H1 (cell line): ENCODE measurements around the gene CCDC18. TPM values are rescaled to one million over a fixed set of nuclear protein-coding genes. Genes with fewer than 3 reads are reported as not detected.

Experiments used
- CTCF ChIA-PET: fragments of 300-600 bp; sonication (Branson Sonifier 250); formaldehyde crosslinking; loops from one replicate; lab custom pipeline; 2021; ENCODE audit not compliant: partially characterized antibody; lab: Charles Lee
- POLR2A ChIA-PET: fragments of 300-600 bp; sonication (Branson Sonifier 250); formaldehyde crosslinking; loops from one replicate; lab custom pipeline; 2021; ENCODE audit warnings: inconsistent platforms; ENCODE audit not compliant: partially characterized antibody; lab: Charles Lee
- DNase-seq, 2 experiments: peaks; one replicate each; pipeline versions ENCODE4 v3.0.0 to v3.0.0-alpha.2; 2010 to 2022; ENCODE audit warnings: low spot score in 2 of 2, low read depth in 1 of 2, mixed read lengths in 1 of 2
- FAIRE-seq: peaks from 2 replicates; lab custom pipeline; 2011; peaks lifted over from hg19 to GRCh38; lab: Jason Lieb, UNC
- H2AFZ ChIP-seq: 2 replicates; pipeline ENCODE4 v1.8.1; 2012; ENCODE audit warnings: low read length, inconsistent platforms
- H2AK5ac ChIP-seq: 2 replicates; pipeline ENCODE4 v1.6.1; 2013; ENCODE audit warnings: low read depth, low read length
- H2BK120ac ChIP-seq: replicated peaks from 2 replicates; pipeline ENCODE3; 2013; ENCODE audit warnings: low read depth, low read length, inconsistent platforms
- H2BK12ac ChIP-seq: 2 replicates; pipeline ENCODE4 v1.6.1; 2013; ENCODE audit warnings: low read depth, low read length
- H2BK15ac ChIP-seq: 2 replicates; pipeline ENCODE4 v1.6.1; 2013; ENCODE audit warnings: low read length
- H2BK20ac ChIP-seq: 2 replicates; pipeline ENCODE4 v1.6.1; 2013; ENCODE audit warnings: low read length
- H2BK5ac ChIP-seq: 2 replicates; pipeline ENCODE4 v1.6.1; 2013; ENCODE audit warnings: low read depth, low read length
- H3K14ac ChIP-seq: 2 replicates; pipeline ENCODE4 v1.6.1; 2013; ENCODE audit warnings: inconsistent platforms; ENCODE audit not compliant: insufficient read length
- H3K18ac ChIP-seq: 2 replicates; pipeline ENCODE4 v1.6.1; 2013; ENCODE audit warnings: low read length; ENCODE audit errors: extremely low read depth
- H3K23ac ChIP-seq: 2 replicates; pipeline ENCODE4 v1.6.1; 2013; ENCODE audit warnings: inconsistent platforms; ENCODE audit not compliant: insufficient read length
- H3K23me2 ChIP-seq: 2 replicates; pipeline ENCODE4 v1.6.1; 2013; ENCODE audit warnings: low read depth, low read length
- H3K27ac ChIP-seq: 2 replicates; pipeline ENCODE4 v1.6.1; 2011; ENCODE audit warnings: low read depth, low read length, inconsistent platforms
- H3K27me3 ChIP-seq, 4 experiments: replicated peaks in 1 of 4; 1 replicate in 1 of 4; 2 replicates in 3 of 4; pipeline versions ENCODE4 v1.6.1 to v1.8.1; 2011 to 2013; ENCODE audit warnings: low read length in 3 of 4, mild to moderate bottlenecking in 3 of 4, inconsistent platforms in 2 of 4, mixed read lengths in 2 of 4, moderate library complexity in 1 of 4; ENCODE audit not compliant: control insufficient read depth in 3 of 4, insufficient read depth in 3 of 4; ENCODE audit errors: extremely low read depth in 1 of 4
- H3K36me3 ChIP-seq, 4 experiments: 2 replicates each; pipeline versions ENCODE4 v1.6.1 to v1.8.1; 2011 to 2013; ENCODE audit warnings: mild to moderate bottlenecking in 4 of 4, low read length in 3 of 4, moderate library complexity in 2 of 4, control low read depth in 1 of 4, inconsistent platforms in 1 of 4; ENCODE audit not compliant: insufficient read depth in 4 of 4, control insufficient read depth in 2 of 4
- H3K4ac ChIP-seq: replicated peaks from 2 replicates; pipeline ENCODE3; 2013; ENCODE audit warnings: low read length, low read depth, mixed read lengths, inconsistent platforms; ENCODE audit not compliant: insufficient read length
- H3K4me1 ChIP-seq, 4 experiments: replicated peaks in 1 of 4; 1 replicate in 1 of 4; 2 replicates in 3 of 4; pipeline versions ENCODE4 v1.6.1 to v1.8.1; 2011 to 2013; ENCODE audit warnings: low read length in 3 of 4, inconsistent platforms in 2 of 4, mixed read lengths in 1 of 4; ENCODE audit not compliant: insufficient read depth in 4 of 4, control insufficient read depth in 3 of 4
- H3K4me2 ChIP-seq, 2 experiments: 2 replicates each; pipeline versions ENCODE4 v1.6.1 to v1.8.1; 2011 to 2013; ENCODE audit warnings: low read depth in 2 of 2, low read length in 2 of 2, control low read depth in 1 of 2, inconsistent platforms in 1 of 2, mild to moderate bottlenecking in 1 of 2; ENCODE audit not compliant: insufficient read depth in 1 of 2
- H3K4me3 ChIP-seq, 4 experiments: fragments of 200-600, 300-600 bp in 1 of 4; sonication (generic), shearing (Covaris generic), sonication (Bioruptor Twin) in 1 of 4; 2 replicates each; pipeline versions ENCODE4 v1.5.1 to v1.8.1; 2011 to 2016; ENCODE audit warnings: low read length in 4 of 4, low read depth in 3 of 4, control low read depth in 2 of 4, inconsistent platforms in 2 of 4, mild to moderate bottlenecking in 2 of 4, mixed read lengths in 1 of 4, moderate library complexity in 1 of 4; ENCODE audit not compliant: insufficient read depth in 2 of 4; ENCODE audit errors: extremely low read depth in 1 of 4
- H3K56ac ChIP-seq: replicated peaks from 2 replicates; pipeline ENCODE3; 2013; ENCODE audit warnings: low read depth, mild to moderate bottlenecking, mixed read lengths, low read length, inconsistent platforms; ENCODE audit not compliant: insufficient read length
- H3K79me1 ChIP-seq: 2 replicates; pipeline ENCODE4 v1.6.1; 2013; ENCODE audit warnings: low read depth, low read length, control low read depth
- H3K79me2 ChIP-seq, 2 experiments: 2 replicates each; pipeline versions ENCODE4 v1.6.1 to v1.8.1; 2012 to 2013; ENCODE audit warnings: low read length in 2 of 2, mild to moderate bottlenecking in 2 of 2, inconsistent platforms in 1 of 2; ENCODE audit not compliant: insufficient read depth in 2 of 2, control insufficient read depth in 1 of 2
- H3K9ac ChIP-seq, 4 experiments: replicated peaks in 1 of 4; 1 replicate in 1 of 4; 2 replicates in 3 of 4; pipeline versions ENCODE4 v1.6.1 to v1.8.1; 2011 to 2013; ENCODE audit warnings: low read depth in 3 of 4, low read length in 3 of 4, control low read depth in 2 of 4, mild to moderate bottlenecking in 2 of 4, moderate library complexity in 2 of 4, inconsistent platforms in 1 of 4; ENCODE audit errors: extremely low read depth in 1 of 4
- H3K9me3 ChIP-seq, 2 experiments: 2 replicates each; pipeline versions ENCODE4 v1.6.1 to v1.8.1; 2012 to 2013; ENCODE audit warnings: mild to moderate bottlenecking in 2 of 2, moderate library complexity in 2 of 2, control low read depth in 1 of 2, inconsistent platforms in 1 of 2, low read depth in 1 of 2, low read length in 1 of 2, mixed read lengths in 1 of 2; ENCODE audit not compliant: insufficient read depth in 2 of 2
- H4K20me1 ChIP-seq, 2 experiments: replicated peaks in 1 of 2; 2 replicates each; pipeline versions ENCODE3 to v1.8.1; 2011 to 2013; ENCODE audit warnings: inconsistent platforms in 2 of 2, low read length in 2 of 2, mild to moderate bottlenecking in 1 of 2; ENCODE audit not compliant: insufficient read depth in 2 of 2, control insufficient read depth in 1 of 2
- H4K5ac ChIP-seq: 2 replicates; pipeline ENCODE4 v1.6.1; 2013; ENCODE audit warnings: low read length, low read depth, mixed read lengths, inconsistent platforms; ENCODE audit not compliant: insufficient read length
- H4K8ac ChIP-seq: 2 replicates; pipeline ENCODE4 v1.8.0; 2013; ENCODE audit warnings: mild to moderate bottlenecking, moderate library complexity, low read length, inconsistent platforms; ENCODE audit not compliant: insufficient read depth; ENCODE audit errors: extremely low read depth
- H4K91ac ChIP-seq: replicated peaks from 2 replicates; pipeline ENCODE3; 2013; ENCODE audit warnings: low read length, mixed read lengths, inconsistent platforms; ENCODE audit not compliant: insufficient read length
- CBX8 ChIP-seq: fragments of 300-800, 300-1000 bp; sonication (generic); IDR thresholded peaks from 2 replicates; pipeline ENCODE4 v1.7.1; 2016; ENCODE audit warnings: low read depth, low read length, borderline replicate concordance
- CHD1 ChIP-seq: IDR thresholded peaks from 2 replicates; pipeline ENCODE4 v1.6.1; 2012; ENCODE audit warnings: low read depth, low read length, improper control_type of control experiment
- CHD2 ChIP-seq: IDR thresholded peaks from 2 replicates; pipeline ENCODE4 v1.6.1; 2012; ENCODE audit warnings: low read length, improper control_type of control experiment
- CTBP2 ChIP-seq: IDR thresholded peaks from 2 replicates; pipeline ENCODE4 v1.7.0; 2011; ENCODE audit warnings: borderline replicate concordance, mild to moderate bottlenecking, moderate library complexity, mixed read lengths, low read length; ENCODE audit not compliant: insufficient read depth, insufficient read length
- KDM4A ChIP-seq: IDR thresholded peaks from one replicate; pipeline ENCODE4 v1.7.1; 2012; ENCODE audit warnings: low read depth, mild to moderate bottlenecking, moderate library complexity, low read length, inconsistent platforms; ENCODE audit not compliant: severe bottlenecking
- SP1 ChIP-seq: IDR thresholded peaks from 2 replicates; pipeline ENCODE4 v1.6.1; 2011; ENCODE audit warnings: low read depth, low read length
- YY1 ChIP-seq: IDR thresholded peaks from 2 replicates; pipeline ENCODE4 v1.6.1; 2011; ENCODE audit warnings: low read depth, mild to moderate bottlenecking, low read length
- WGBS, 2 experiments: shearing (Covaris generic) in 1 of 2; methylation state at CpG; one replicate each; pipeline versions ENCODE4 v1.1.6 to v1.1.7; 2013 to 2015; ENCODE audit warnings: low lambda C conversion rate in 2 of 2, mixed read lengths in 2 of 2, inconsistent platforms in 1 of 2, low coverage in 1 of 2, missing lambda C conversion rate in 1 of 2; ENCODE audit not compliant: insufficient replicate concordance in 2 of 2, insufficient coverage in 1 of 2, insufficient read length in 1 of 2; ENCODE audit errors: extremely low coverage in 1 of 2, missing lambda C conversion rate in 1 of 2; 5-methylcytosine and 5-hydroxymethylcytosine counted together
- polyA plus RNA-seq, 7 experiments: library from polyadenylated mRNA; depleted of rRNA in 3 of 7; stranded (reverse) in 5 of 7; unstranded in 2 of 7; fragments of >200 nt in 5 of 7; fragments of 200-250 nt in 2 of 7; gene quantifications; 1 replicate in 5 of 7; 2 replicates in 1 of 7; 4 replicates in 1 of 7; pipeline versions ENCODE4 v1.2.1 to v1.2.3, GENCODE V29; 2011 to 2013; ENCODE audit warnings: missing spikeins in 2 of 7, mixed read lengths in 2 of 7
- total RNA-seq: library from RNA; stranded (reverse); fragmentation: NEBNext Ultra II Directional; extraction: Animal tissue kit (Norgen Biotek cat#: 25700); gene quantifications from 2 replicates; pipeline ENCODE4 v1.2.1, GENCODE V29; 2021

CCDC18 gene
- total and polyA plus RNA-seq, 2 of the 8 experiments (the other 6 are each of a cell fraction or from before 2014, with no cell fraction given): 3.0 to 21.2 TPM

DNA sequence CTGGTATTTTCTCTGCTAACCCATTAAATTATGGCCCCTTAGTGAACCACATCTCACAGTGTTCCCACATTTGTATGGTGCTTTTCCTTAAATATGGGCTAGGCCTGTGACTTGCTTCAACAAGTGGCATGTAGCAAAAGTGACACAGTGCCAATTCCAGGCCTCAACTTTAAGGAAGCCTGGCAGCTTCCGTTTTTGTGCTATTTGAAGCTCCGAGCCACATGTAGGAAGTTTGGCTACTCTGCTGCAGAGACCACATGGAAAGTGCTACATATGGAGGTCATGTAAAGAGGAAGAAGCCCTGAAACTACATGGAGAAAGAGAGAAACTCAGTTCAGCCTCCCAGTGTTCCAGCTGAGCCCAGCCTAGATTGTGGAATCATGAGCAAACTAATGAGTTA lies 136.7 kb downstream of the CCDC18 start:
- H3K18ac ChIP-seq: no peak overlapping the region
- H3K14ac ChIP-seq: no peak overlapping the region
- no peaks in the 10 kb centered on the region for H4K20me1 ChIP-seq
- H3K27ac ChIP-seq: no peak overlapping the region
- no peak overlapping the region for H3K4me3 ChIP-seq
- no peaks in the 10 kb centered on the region for H3K36me3 ChIP-seq
- H2BK15ac ChIP-seq: no peak overlapping the region
- ChIA-PET CTCF (interaction anchor here (0.7 to 6.7 kb wide), 5 partner anchors 9 to 527 kb away, joined by 3 to 34 read pairs (median 4); no protein-coding TSS in a partner anchor), POLR2A (interaction anchor here (2.2 kb wide), 1 partner anchor 10 kb away, joined by 5 read pairs; no protein-coding TSS in a partner anchor)
- no peak overlapping the region for H4K8ac ChIP-seq
- no peak overlapping the region for H3K4me2 ChIP-seq
- H3K23ac ChIP-seq: no peak overlapping the region
- peaks cover 4 to 10% of the 10 kb centered on the region in 2 experiments; a peak in 1 of 4 replicates for H3K9me3 ChIP-seq
- no peak overlapping the region for H2BK20ac ChIP-seq
- H3K23me2 ChIP-seq: no peaks in the 10 kb centered on the region
- DNase-seq: no peak
- no peak overlapping the region for H3K56ac ChIP-seq
- H3K27me3 ChIP-seq: no peaks in the 10 kb centered on the region
- H4K91ac ChIP-seq: no peak overlapping the region
- no peak overlapping the region for H2AFZ ChIP-seq
- H3K79me1 ChIP-seq: no peaks in the 10 kb centered on the region
- no peak overlapping the region for H3K9ac ChIP-seq
- H3K4ac ChIP-seq: no peak overlapping the region
- H2AK5ac ChIP-seq: no peak overlapping the region
- 97% methylated on average over 2 of the region's 2 CpGs; no CpG with 5 or more reads in 1 of the 2 experiments for WGBS, 2 experiments
- no peak overlapping the region for H2BK120ac ChIP-seq
- no peaks in the 10 kb centered on the region for H3K4me1 ChIP-seq
- H3K79me2 ChIP-seq: no peaks in the 10 kb centered on the region
- H2BK12ac ChIP-seq: no peak overlapping the region
- no peak overlapping the region for H2BK5ac ChIP-seq
- no peak for FAIRE-seq
- no peak overlapping the region for H4K5ac ChIP-seq
- TF ChIP-seq KDM4A: no peak
- no peak for TF ChIP-seq SP1
- TF ChIP-seq CTBP2: no peak
- no peak for TF ChIP-seq YY1
- no peak for TF ChIP-seq CHD2
- no peak for TF ChIP-seq CBX8
- no peak for TF ChIP-seq CHD1
